Astrocyte of the spinal cord (primary cell): ENCODE measurements around the gene LRP2.

ENCODE experiments used
- DNase-seq: peaks from one replicate; pipeline ENCODE4 v3.0.0; 2011; ENCODE audit warnings: low read depth, low spot score
- H3K4me3 ChIP-seq: 2 replicates; pipeline ENCODE4 v1.5.1; 2011; ENCODE audit warnings: low read depth, mild to moderate bottlenecking, low read length, moderate library complexity
- CTCF ChIP-seq: IDR thresholded peaks from 2 replicates; pipeline ENCODE4 v1.5.1; 2012; ENCODE audit warnings: low read depth, mild to moderate bottlenecking, low read length, inconsistent platforms
- in situ Hi-C: cut with HindIII; loops from 2 replicates; pipeline ENCODE4 v1.10.0; 2017; ENCODE audit warnings: low sequenced_read_pairs

Gene LRP2

GRCh38 chr2:169388161-169388560 is 25.8 kb upstream of the LRP2 start:
- TF ChIP-seq CTCF, result no peak
- DNase-seq, result no peak
- H3K4me3 ChIP-seq, result no peak overlapping the region
- in situ Hi-C loops, result no loop called here

GRCh38 chr2:169386722-169387121 is 24.4 kb upstream of the LRP2 start:
- no peak overlapping the region for H3K4me3 ChIP-seq
- in situ Hi-C loops, result no loop called here
- no peak for DNase-seq
- no peak for TF ChIP-seq CTCF

GRCh38 chr2:169384816-169385215 is 22.5 kb upstream of the LRP2 start:
- no peak for DNase-seq

GRCh38 chr2:169372561-169372960 is 10.2 kb upstream of the LRP2 start:
- in situ Hi-C loops, result no loop called here
- no peak for DNase-seq
- H3K4me3 ChIP-seq, result no peak overlapping the region
- TF ChIP-seq CTCF, result no peak

More at GRCh38 chr2:169384816-169385215, 22.5 kb upstream of the LRP2 start:
- H3K4me3 ChIP-seq, result no peak overlapping the region
- no peak for TF ChIP-seq CTCF
- in situ Hi-C loops, result no loop called here

- peak; percentile 6 for DNase-seq
These were observed 3.7 kb upstream of the LRP2 start for GRCh38 chr2:169366066-169366465.

GRCh38 chr2:169365029-169365480 is 2.7 kb upstream of the LRP2 start:
- H3K4me3 ChIP-seq, result no peak overlapping the region
- no peak for TF ChIP-seq CTCF
- in situ Hi-C loops, result no loop called here
- peak; percentile 10 for DNase-seq

More at GRCh38 chr2:169366066-169366465, 3.7 kb upstream of the LRP2 start:
- no peak for TF ChIP-seq CTCF
- in situ Hi-C loops, result no loop called here
- H3K4me3 ChIP-seq, result no peak overlapping the region
